ENCODE measurements around the gene MTCH1. TPM values are rescaled to one million over a fixed set of nuclear protein-coding genes. Genes with fewer than 3 reads are reported as not detected.

Gene MTCH1
- total RNA-seq, 1 experiment from 2014 or later = 178 TPM

GRCh38 chr6:36984581-36985416, 1.2 kb downstream of the MTCH1 start:
- TF ChIP-seq CTCF (IDR thresholded peaks at IDR 0.05; ENCODE audit: insufficient read depth in 1 of 2, low read depth in 1 of 2, low read length in 1 of 2, severe bottlenecking in 1 of 2, unreplicated experiment in 1 of 2) = no peak
- no TSS peak for BruUV-seq (replicated peaks)
- CTCF ChIA-PET = interaction anchor here (1.3 kb wide), 1 partner anchor 33 kb away, joined by 3 read pairs; no protein-coding TSS in a partner anchor

DNA sequence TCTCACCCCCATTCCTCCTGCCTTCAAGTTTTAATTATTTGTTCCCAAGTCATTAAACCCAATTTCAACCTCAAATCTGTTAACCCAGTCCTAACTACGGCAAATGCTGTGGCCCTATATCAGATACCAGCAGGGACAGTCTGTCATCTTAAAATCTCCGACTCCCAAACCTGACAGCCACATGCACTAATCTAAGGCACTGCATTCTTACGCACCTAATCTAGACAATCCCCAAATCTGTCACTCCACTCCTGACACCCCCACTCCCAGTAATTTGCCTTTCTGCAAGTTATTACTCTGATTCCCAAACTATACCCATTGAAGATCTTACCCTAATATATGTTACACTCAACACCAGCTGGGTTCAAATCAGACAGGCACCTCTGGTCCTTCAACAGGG, 2.5 kb downstream of the MTCH1 start:
- no peak overlapping the region for H3K4me3 ChIP-seq (ENCODE audit: low read depth, low read length)
- no peaks in the 10 kb centered on the region for H3K27me3 Mint-ChIP-seq (ENCODE audit: insufficient read depth, unreplicated experiment)
- BruUV-seq (replicated peaks) = no TSS peak
- no peaks in the 10 kb centered on the region for H3K9me3 ChIP-seq
- POLR2A ChIA-PET = no interaction called here
- no peak for TF ChIP-seq CTCF (IDR thresholded peaks at IDR 0.05; ENCODE audit: insufficient read depth in 1 of 2, low read depth in 1 of 2, low read length in 1 of 2, severe bottlenecking in 1 of 2, unreplicated experiment in 1 of 2)
- no peak overlapping the region for H3K27ac Mint-ChIP-seq (ENCODE audit: unreplicated experiment)
- peaks cover 2% of the 10 kb centered on the region for H3K36me3 ChIP-seq (ENCODE audit: control insufficient read depth, insufficient read depth, low read length)
- H3K27me3 ChIP-seq (replicated peaks; ENCODE audit: control insufficient read depth, insufficient read depth, low read length) = no peaks in the 10 kb centered on the region
- H3K9me3 Mint-ChIP-seq (ENCODE audit: unreplicated experiment) = no peaks in the 10 kb centered on the region
- peaks cover 6% of the 10 kb centered on the region; the same call in 1 of the 2 replicates for H3K4me1 ChIP-seq
- peaks cover 35% of the 10 kb centered on the region for H3K36me3 Mint-ChIP-seq (ENCODE audit: insufficient read depth, unreplicated experiment)
- intact Hi-C loops (cut with micrococcal nuclease; ENCODE audit: unreplicated experiment) = no loop called here
- no peak for DNase-seq
- H3K4me3 Mint-ChIP-seq (ENCODE audit: unreplicated experiment) = no peak overlapping the region
- H3K4me1 Mint-ChIP-seq (ENCODE audit: low read depth, unreplicated experiment) = peaks cover 12% of the 10 kb centered on the region
- CTCF ChIA-PET = no interaction called here

More at GRCh38 chr6:36984581-36985416, 1.2 kb downstream of the MTCH1 start:
- H3K4me3 ChIP-seq (ENCODE audit: low read depth, low read length) = peak overlapping the region; percentile 98
- H3K27me3 ChIP-seq (replicated peaks; ENCODE audit: control insufficient read depth, insufficient read depth, low read length) = no peaks in the 10 kb centered on the region
- H3K4me1 ChIP-seq = peaks cover 6% of the 10 kb centered on the region; the same call in 1 of the 2 replicates
- H3K9me3 ChIP-seq = no peaks in the 10 kb centered on the region
- H3K36me3 ChIP-seq (ENCODE audit: control insufficient read depth, insufficient read depth, low read length) = peaks cover 2% of the 10 kb centered on the region
- intact Hi-C loops (cut with micrococcal nuclease; ENCODE audit: unreplicated experiment) = no loop called here
- Mint-ChIP-seq H3K36me3 (ENCODE audit: insufficient read depth, unreplicated experiment) (peaks cover 31% of the 10 kb centered on the region), H3K9me3 (ENCODE audit: unreplicated experiment) (no peaks in the 10 kb centered on the region), H3K4me3 (ENCODE audit: unreplicated experiment) (no peak overlapping the region), H3K4me1 (ENCODE audit: low read depth, unreplicated experiment) (peaks cover 12% of the 10 kb centered on the region), H3K27me3 (ENCODE audit: insufficient read depth, unreplicated experiment) (no peaks in the 10 kb centered on the region), H3K27ac (ENCODE audit: unreplicated experiment) (no peak overlapping the region)
- DNase-seq = peak in 1 of 2 experiments; percentile 29
- POLR2A ChIA-PET = interaction anchor here (1.3 kb wide), 1 partner anchor 71 kb away, joined by 13 read pairs; no protein-coding TSS in a partner anchor

GRCh38 chr6:36980876-36981619, 4.9 kb downstream of the MTCH1 start:
- intact Hi-C loops (cut with micrococcal nuclease; ENCODE audit: unreplicated experiment) = no loop called here
- H3K4me3 Mint-ChIP-seq (ENCODE audit: unreplicated experiment) = no peak overlapping the region
- H3K36me3 Mint-ChIP-seq (ENCODE audit: insufficient read depth, unreplicated experiment) = peaks cover 37% of the 10 kb centered on the region
- H3K27ac Mint-ChIP-seq (ENCODE audit: unreplicated experiment) = peak overlapping the region; percentile 9
- POLR2A ChIA-PET = no interaction called here
- H3K9me3 Mint-ChIP-seq (ENCODE audit: unreplicated experiment) = no peaks in the 10 kb centered on the region
- CTCF ChIA-PET = interaction anchor here (2.2 kb wide), 1 partner anchor 37 kb away, joined by 7 read pairs; no protein-coding TSS in a partner anchor
- no TSS peak for BruUV-seq (replicated peaks)
- H3K27me3 ChIP-seq (replicated peaks; ENCODE audit: control insufficient read depth, insufficient read depth, low read length) = no peaks in the 10 kb centered on the region
- H3K9me3 ChIP-seq = no peaks in the 10 kb centered on the region
- peaks cover 4% of the 10 kb centered on the region for H3K36me3 ChIP-seq (ENCODE audit: control insufficient read depth, insufficient read depth, low read length)
- H3K4me1 ChIP-seq = peaks cover 6% of the 10 kb centered on the region; the same call in 1 of the 2 replicates
- H3K27me3 Mint-ChIP-seq (ENCODE audit: insufficient read depth, unreplicated experiment) = no peaks in the 10 kb centered on the region
- no peak for TF ChIP-seq CTCF (IDR thresholded peaks at IDR 0.05; ENCODE audit: insufficient read depth in 1 of 2, low read depth in 1 of 2, low read length in 1 of 2, severe bottlenecking in 1 of 2, unreplicated experiment in 1 of 2)
- H3K4me1 Mint-ChIP-seq (ENCODE audit: low read depth, unreplicated experiment) = no peaks in the 10 kb centered on the region
- DNase-seq = no peak
- H3K4me3 ChIP-seq (ENCODE audit: low read depth, low read length) = no peak overlapping the region
